HCT116 (cell line): Measurements from ENCODE around the gene DAPK1. TPM values are rescaled to one million over a fixed set of nuclear protein-coding genes. Genes with fewer than 3 reads are reported as not detected.

ENCODE experiments used
- ATAC-seq: fragments of 200-7000 bp; cut with Tn5 transposase; 2 replicates; pipeline ENCODE4 v1.9.1; 2020; ENCODE audit warnings: mild to moderate bottlenecking, moderate library complexity
- BruUV-seq: library from RNA; stranded (reverse); fragments of 400-500 nt; replicated peaks from 2 replicates; lab custom pipeline; 2021; lab: Mats Ljungman, UMichigan
- CTCF ChIA-PET: fragments of 300-600 bp; sonication (Branson Sonifier 250); formaldehyde crosslinking; loops from one replicate; lab custom pipeline; 2021; ENCODE audit warnings: antibody characterized with exemption; lab: Charles Lee
- POLR2A ChIA-PET: fragments of 300-600, 350-600 bp; sonication (Branson Sonifier 250); formaldehyde crosslinking; loops from one replicate; lab custom pipeline; 2021; ENCODE audit warnings: antibody characterized with exemption; lab: Charles Lee
- RAD21 ChIA-PET, 2 experiments: fragments of 300-600 bp; sonication (Branson Sonifier 250); formaldehyde crosslinking; loops; one replicate each; lab custom pipeline; 2023; ENCODE audit warnings: low total read pairs in 2 of 2; ENCODE audit not compliant: uncharacterized antibody in 2 of 2, unreplicated experiment in 2 of 2, low non-redundant PET in 1 of 2; lab: Charles Lee
- DNase-seq: peaks from one replicate; pipeline ENCODE4 v3.0.0-alpha.2; 2010; ENCODE audit warnings: low read depth, low spot score
- H2AFZ ChIP-seq: fragments of 200-600 bp; shearing (Covaris generic), sonication (generic); 2 replicates; pipeline ENCODE4 v1.6.1; 2017; ENCODE audit warnings: low read depth, mixed run types, mixed read lengths, antibody characterized with exemption, low read length; ENCODE audit not compliant: poor library complexity, severe bottlenecking
- H3K27ac ChIP-seq: 2 replicates; pipeline ENCODE4 v1.5.1; 2012; ENCODE audit warnings: low read depth, low read length
- H3K27me3 ChIP-seq: fragments of 200-600 bp; sonication (generic); 2 replicates; pipeline ENCODE4 v1.6.1; 2016; ENCODE audit warnings: mixed run types, low read length, mixed read lengths; ENCODE audit not compliant: insufficient read depth
- H3K36me3 ChIP-seq, 2 experiments: fragments of 200-500 bp in 1 of 2; fragments of 200-600 bp in 1 of 2; sonication (Bioruptor generic) in 1 of 2; sonication (generic) in 1 of 2; 2 replicates each; pipeline versions ENCODE4 v1.5.1 to v1.6.1; 2014 to 2016; ENCODE audit warnings: low read length in 2 of 2, inconsistent platforms in 1 of 2, mixed read lengths in 1 of 2, mixed run types in 1 of 2; ENCODE audit not compliant: insufficient read depth in 2 of 2, control insufficient read depth in 1 of 2
- H3K4me1 ChIP-seq, 2 experiments: fragments of 200-600 bp in 1 of 2; sonication (generic) in 1 of 2; 2 replicates each; pipeline versions ENCODE4 v1.5.1 to v1.6.1; 2012 to 2017; ENCODE audit warnings: low read length in 2 of 2, inconsistent platforms in 1 of 2, mild to moderate bottlenecking in 1 of 2, mixed read lengths in 1 of 2, mixed run types in 1 of 2, moderate library complexity in 1 of 2; ENCODE audit not compliant: insufficient read depth in 2 of 2, control insufficient read depth in 1 of 2
- H3K4me2 ChIP-seq: fragments of 200-600 bp; sonication (generic); 2 replicates; pipeline ENCODE4 v1.6.1; 2017; ENCODE audit warnings: mixed run types, low read length, mixed read lengths
- H3K4me3 ChIP-seq, 2 experiments: fragments of 200-600 bp in 1 of 2; sonication (generic) in 1 of 2; replicated peaks in 1 of 2; 2 replicates each; pipeline ENCODE4 v1.5.1; 2011 to 2016; ENCODE audit warnings: low read length in 2 of 2, control low read depth in 1 of 2, low read depth in 1 of 2, mild to moderate bottlenecking in 1 of 2, mixed read lengths in 1 of 2, mixed run types in 1 of 2
- H3K79me2 ChIP-seq: fragments of 200-600 bp; sonication (generic); 2 replicates; pipeline ENCODE4 v1.6.1; 2017; ENCODE audit warnings: mild to moderate bottlenecking, mixed run types, low read length, moderate library complexity, mixed read lengths; ENCODE audit not compliant: insufficient read depth
- H3K9ac ChIP-seq: fragments of 200-600 bp; sonication (generic); 2 replicates; pipeline ENCODE4 v1.6.1; 2016; ENCODE audit warnings: low read length, mixed read lengths
- H3K9me2 ChIP-seq: fragments of 200-600 bp; sonication (generic), shearing (Covaris generic); 2 replicates; pipeline ENCODE4 v1.6.1; 2017; ENCODE audit warnings: mixed run types, mild to moderate bottlenecking, moderate library complexity; ENCODE audit not compliant: insufficient read depth
- H3K9me3 ChIP-seq, 2 experiments: fragments of 200-500 bp in 1 of 2; fragments of 200-600 bp in 1 of 2; sonication (Bioruptor generic) in 1 of 2; sonication (generic) in 1 of 2; 2 replicates each; pipeline ENCODE4 v1.6.1; 2014 to 2017; ENCODE audit warnings: low read length in 2 of 2, mixed read lengths in 2 of 2, inconsistent platforms in 1 of 2, low read depth in 1 of 2, mild to moderate bottlenecking in 1 of 2, mixed run types in 1 of 2, moderate library complexity in 1 of 2; ENCODE audit not compliant: control insufficient read depth in 1 of 2, insufficient read depth in 1 of 2
- H4K20me1 ChIP-seq: fragments of 200-600 bp; sonication (generic), shearing (Covaris generic); 2 replicates; pipeline ENCODE4 v1.6.1; 2017; ENCODE audit warnings: mixed run types, mild to moderate bottlenecking, moderate library complexity; ENCODE audit not compliant: insufficient read depth
- CBX3 ChIP-seq: IDR thresholded peaks from 2 replicates; pipeline ENCODE4 v1.6.1; 2012; ENCODE audit warnings: low read depth
- CEBPB ChIP-seq: IDR thresholded peaks from 2 replicates; pipeline ENCODE4 v1.6.1; 2012; ENCODE audit warnings: low read depth
- CTCF ChIP-seq, 3 experiments: fragments of 200-600 bp in 1 of 3; sonication (generic) in 1 of 3; IDR thresholded peaks in 2 of 3; conservative IDR thresholded peaks in 1 of 3; 2 replicates each; pipeline ENCODE4 v1.5.1; 2012 to 2017; ENCODE audit warnings: low read depth in 2 of 3, low read length in 2 of 3, antibody characterized with exemption in 1 of 3, borderline replicate concordance in 1 of 3, control low read depth in 1 of 3, mild to moderate bottlenecking in 1 of 3, mixed read lengths in 1 of 3, mixed run types in 1 of 3, moderate library complexity in 1 of 3; ENCODE audit not compliant: insufficient read depth in 1 of 3
- EGR1 ChIP-seq: IDR thresholded peaks from 2 replicates; pipeline ENCODE4 v1.6.1; 2012; ENCODE audit warnings: low read depth
- ELF1 ChIP-seq: IDR thresholded peaks from 2 replicates; pipeline ENCODE4 v1.6.1; 2012; ENCODE audit warnings: low read depth, borderline replicate concordance
- EZH2 ChIP-seq: fragments of 200-600 bp; sonication (generic); IDR thresholded peaks from 2 replicates; pipeline ENCODE4 v1.6.1; 2017; ENCODE audit warnings: antibody characterized with exemption, mixed run types
- EZH2phosphoT487 ChIP-seq: fragments of 200-600 bp; IDR thresholded peaks from 2 replicates; pipeline ENCODE4 v1.6.1; 2018; ENCODE audit warnings: antibody characterized with exemption, borderline replicate concordance
- FOSL1 ChIP-seq: IDR thresholded peaks from 2 replicates; pipeline ENCODE4 v1.6.1; 2012; ENCODE audit warnings: low read depth
- JUND ChIP-seq: IDR thresholded peaks from 2 replicates; pipeline ENCODE4 v1.6.1; 2012
- MAX ChIP-seq: IDR thresholded peaks from 2 replicates; pipeline ENCODE4 v1.6.1; 2012
- POLR2AphosphoS5 ChIP-seq: IDR thresholded peaks from 2 replicates; pipeline ENCODE4 v1.6.1; 2011; ENCODE audit warnings: mild to moderate bottlenecking, low read depth, low read length, moderate library complexity
- RAD21 ChIP-seq: IDR thresholded peaks from 2 replicates; pipeline ENCODE4 v1.6.1; 2012; ENCODE audit warnings: low read depth, mild to moderate bottlenecking
- SIN3A ChIP-seq: IDR thresholded peaks from 2 replicates; pipeline ENCODE4 v1.6.1; 2012; ENCODE audit warnings: low read depth
- SP1 ChIP-seq: IDR thresholded peaks from 2 replicates; pipeline ENCODE4 v1.6.1; 2012; ENCODE audit warnings: low read depth
- SRF ChIP-seq: IDR thresholded peaks from 2 replicates; pipeline ENCODE4 v1.6.1; 2012; ENCODE audit warnings: low read depth
- TCF7L2 ChIP-seq: IDR thresholded peaks from 2 replicates; pipeline ENCODE4 v1.7.0; 2011; ENCODE audit warnings: borderline replicate concordance, inconsistent platforms; ENCODE audit not compliant: insufficient read depth, insufficient read length; ENCODE audit errors: extremely low read depth
- ZFX ChIP-seq: fragments of 450-650 bp; IDR thresholded peaks from 2 replicates; pipeline ENCODE4 v1.6.1; 2017
- ZNF274 ChIP-seq: fragments of 200-500 bp; sonication (Bioruptor generic); IDR thresholded peaks from 2 replicates; pipeline ENCODE4 v1.6.1; 2014; ENCODE audit warnings: mild to moderate bottlenecking, low read depth, low read length, inconsistent platforms
- intact Hi-C: fragments of 100-400 bp; cut with micrococcal nuclease; formaldehyde crosslinking; loops from 2 replicates; pipeline ENCODE4 v1.10.0; 2022
- total RNA-seq: library from RNA; stranded (reverse); gene quantifications from one replicate; pipeline ENCODE4 v1.2.1, GENCODE V29; 2021; ENCODE audit not compliant: unreplicated experiment
- TF ChIP-seq, protein P1 (sequence below): IDR thresholded peaks from 2 replicates; pipeline ENCODE4 v1.6.1; 2012; ENCODE audit warnings: low read depth

The DAPK1 gene
- total RNA-seq, 1 experiment from 2014 or later: 5.6 TPM

GRCh38 chr9:87686520-87687090 is 188.9 kb downstream of the DAPK1 start:
- Histone ChIP-seq H3K4me1 (peaks cover 0 to 4% of the 10 kb centered on the region in 2 experiments; a peak in 1 of 4 replicates), H3K27ac (no peak overlapping the region), H3K27me3 (no peaks in the 10 kb centered on the region), H3K9ac (no peak overlapping the region), H4K20me1 (no peaks in the 10 kb centered on the region), H3K36me3 (no peaks in the 10 kb centered on the region), H3K4me2 (no peak overlapping the region), H3K4me3 (no peak overlapping the region), H3K9me3 (no peaks in the 10 kb centered on the region), H3K79me2 (no peaks in the 10 kb centered on the region), H3K9me2 (no peaks in the 10 kb centered on the region), H2AFZ (no peak overlapping the region)
- ChIA-PET POLR2A (no interaction called here), CTCF (interaction anchor here (0.7 kb wide), 1 partner anchor 1314 kb away, joined by 3 read pairs; no protein-coding TSS in a partner anchor), RAD21 (no interaction called here)
- intact Hi-C loops: loop anchor here (10.0 kb wide), 1 partner anchor 1318 kb away; no protein-coding TSS in a partner anchor
- DNase-seq (no peak), ATAC-seq (no peak)
- no TSS peak for BruUV-seq
- no peak for TF ChIP-seq EZH2
- no peak for TF ChIP-seq CTCF (IDR thresholded peaks at IDR 0.05 in 2 of 3, conservative IDR thresholded peaks at IDR 0.05 in 1 of 3; ENCODE audit: borderline replicate concordance in 1 of 3, insufficient read depth in 1 of 3, low read depth in 2 of 3, low read length in 2 of 3)
- no peak for TF ChIP-seq EGR1
- TF ChIP-seq FOSL1: no peak
- no peak for TF ChIP-seq JUND
- TF ChIP-seq CEBPB: no peak
- TF ChIP-seq RAD21: no peak
- TF ChIP-seq EZH2phosphoT487: no peak
- TF ChIP-seq ZFX: no peak
- TF ChIP-seq ZNF274: no peak
- TF ChIP-seq POLR2AphosphoS5: no peak
- TF ChIP-seq MAX: no peak
- no peak for TF ChIP-seq SIN3A
- no peak for TF ChIP-seq ELF1
- TF ChIP-seq CBX3: no peak
- no peak for TF ChIP-seq SP1
- TF ChIP-seq, protein P1, sequence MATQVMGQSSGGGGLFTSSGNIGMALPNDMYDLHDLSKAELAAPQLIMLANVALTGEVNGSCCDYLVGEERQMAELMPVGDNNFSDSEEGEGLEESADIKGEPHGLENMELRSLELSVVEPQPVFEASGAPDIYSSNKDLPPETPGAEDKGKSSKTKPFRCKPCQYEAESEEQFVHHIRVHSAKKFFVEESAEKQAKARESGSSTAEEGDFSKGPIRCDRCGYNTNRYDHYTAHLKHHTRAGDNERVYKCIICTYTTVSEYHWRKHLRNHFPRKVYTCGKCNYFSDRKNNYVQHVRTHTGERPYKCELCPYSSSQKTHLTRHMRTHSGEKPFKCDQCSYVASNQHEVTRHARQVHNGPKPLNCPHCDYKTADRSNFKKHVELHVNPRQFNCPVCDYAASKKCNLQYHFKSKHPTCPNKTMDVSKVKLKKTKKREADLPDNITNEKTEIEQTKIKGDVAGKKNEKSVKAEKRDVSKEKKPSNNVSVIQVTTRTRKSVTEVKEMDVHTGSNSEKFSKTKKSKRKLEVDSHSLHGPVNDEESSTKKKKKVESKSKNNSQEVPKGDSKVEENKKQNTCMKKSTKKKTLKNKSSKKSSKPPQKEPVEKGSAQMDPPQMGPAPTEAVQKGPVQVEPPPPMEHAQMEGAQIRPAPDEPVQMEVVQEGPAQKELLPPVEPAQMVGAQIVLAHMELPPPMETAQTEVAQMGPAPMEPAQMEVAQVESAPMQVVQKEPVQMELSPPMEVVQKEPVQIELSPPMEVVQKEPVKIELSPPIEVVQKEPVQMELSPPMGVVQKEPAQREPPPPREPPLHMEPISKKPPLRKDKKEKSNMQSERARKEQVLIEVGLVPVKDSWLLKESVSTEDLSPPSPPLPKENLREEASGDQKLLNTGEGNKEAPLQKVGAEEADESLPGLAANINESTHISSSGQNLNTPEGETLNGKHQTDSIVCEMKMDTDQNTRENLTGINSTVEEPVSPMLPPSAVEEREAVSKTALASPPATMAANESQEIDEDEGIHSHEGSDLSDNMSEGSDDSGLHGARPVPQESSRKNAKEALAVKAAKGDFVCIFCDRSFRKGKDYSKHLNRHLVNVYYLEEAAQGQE: no peak
- TF ChIP-seq TCF7L2: no peak
- no peak for TF ChIP-seq SRF
